CD4-positive, alpha-beta T cell treated with Interleukin-6 at 100 ng/mL for 8 hours (primary cell): ENCODE results near the gene CCDC91.
"Not testable (repeated sequence)": the region's sequence is repeated elsewhere in the genome, so short reads cannot be mapped to it uniquely, and the experiment has no call there.

ENCODE experiments used
- DNase-seq: peaks from one replicate; pipeline ENCODE4 v3.0.0-alpha.2; 2020; ENCODE audit warnings: mixed read lengths, low spot score

CCDC91 gene

GRCh38 chr12:28290262-28290661, 100.0 kb downstream of the CCDC91 start:
- DNase-seq = no peak

DNA sequence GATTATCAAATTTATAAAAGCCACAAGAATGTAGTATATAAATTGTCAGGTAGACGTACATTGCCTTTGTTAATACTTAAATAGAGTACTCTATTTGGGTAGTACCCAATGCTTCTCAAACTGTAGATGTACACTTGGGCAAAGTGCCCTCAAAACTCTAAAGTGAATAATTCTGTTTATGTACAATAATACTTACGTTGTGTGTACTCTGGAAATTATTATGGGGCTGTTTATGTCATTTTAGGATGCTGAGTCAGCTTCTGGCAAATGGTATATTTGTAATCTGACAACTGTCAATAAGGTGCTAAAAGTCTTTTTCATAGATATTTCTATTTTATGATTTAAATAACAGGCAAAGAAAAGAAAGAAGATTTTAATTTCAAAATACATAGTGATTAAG, 102.4 kb downstream of the CCDC91 start:
- no peak for DNase-seq

DNA sequence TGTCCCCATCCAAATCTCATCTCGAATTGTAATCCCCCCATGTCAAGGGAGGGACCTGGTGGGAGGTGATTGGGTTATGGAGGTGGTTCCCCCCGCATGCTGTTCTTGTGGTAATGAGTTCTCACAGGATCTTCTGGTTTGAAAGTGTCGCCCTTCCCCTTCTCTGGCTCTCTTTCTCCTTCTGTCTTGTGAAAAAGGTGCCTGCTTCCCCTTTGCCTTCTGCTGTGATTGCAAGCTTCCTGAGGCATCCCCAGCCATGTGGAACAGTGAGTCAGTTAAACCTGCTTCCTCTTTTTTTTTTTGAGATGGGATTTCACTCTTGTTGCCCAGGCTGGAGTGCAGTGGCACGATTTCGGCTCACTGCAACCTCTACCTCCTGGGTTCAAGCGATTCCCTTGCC, 104.0 kb downstream of the CCDC91 start:
- no peak for DNase-seq

DNA sequence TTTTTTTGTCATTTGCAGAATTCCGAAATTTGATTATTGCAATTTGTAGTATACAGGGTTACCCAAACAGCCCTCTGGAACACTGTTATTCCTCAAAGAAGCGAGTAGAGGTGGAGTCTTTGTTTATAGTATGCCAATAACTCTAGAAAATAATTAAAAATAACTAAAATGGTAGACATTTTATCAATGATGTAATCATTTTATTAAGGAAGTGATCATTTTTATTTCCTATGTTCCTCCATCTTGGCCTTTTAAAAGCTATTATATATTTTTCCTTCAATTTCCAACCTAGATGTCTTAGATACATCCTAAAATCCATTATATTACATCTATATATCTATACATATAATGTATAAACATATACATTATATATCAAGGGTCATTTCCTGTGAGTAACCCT, 106.0 kb downstream of the CCDC91 start:
- no peak for DNase-seq

- DNase-seq = no peak
These were observed 112.9 kb downstream of the CCDC91 start for GRCh38 chr12:28303192-28303591.

GRCh38 chr12:28306535-28306934, 116.3 kb downstream of the CCDC91 start:
- no peak for DNase-seq

- no peak for DNase-seq
These were observed 118.6 kb downstream of the CCDC91 start for GRCh38 chr12:28308891-28309290.

DNA sequence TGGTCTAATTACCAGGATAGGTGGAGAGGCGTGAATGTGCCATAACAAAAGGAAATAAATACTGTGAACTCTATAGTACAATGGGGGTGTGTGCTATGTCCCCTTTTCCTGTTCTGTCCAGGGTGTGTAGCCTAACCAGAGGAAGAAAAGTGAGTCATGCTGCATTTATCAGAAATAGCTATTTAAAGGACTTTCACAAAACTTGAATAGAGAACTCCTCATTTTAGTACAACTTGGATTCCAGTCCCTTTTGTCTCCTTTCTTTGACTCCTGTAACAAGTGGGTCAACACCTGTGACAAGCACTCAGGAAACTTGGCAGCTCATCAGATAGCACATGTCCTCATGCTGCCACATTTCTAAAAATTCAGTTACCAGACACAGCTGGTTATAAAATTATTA, 123.4 kb downstream of the CCDC91 start:
- no peak for DNase-seq

DNA sequence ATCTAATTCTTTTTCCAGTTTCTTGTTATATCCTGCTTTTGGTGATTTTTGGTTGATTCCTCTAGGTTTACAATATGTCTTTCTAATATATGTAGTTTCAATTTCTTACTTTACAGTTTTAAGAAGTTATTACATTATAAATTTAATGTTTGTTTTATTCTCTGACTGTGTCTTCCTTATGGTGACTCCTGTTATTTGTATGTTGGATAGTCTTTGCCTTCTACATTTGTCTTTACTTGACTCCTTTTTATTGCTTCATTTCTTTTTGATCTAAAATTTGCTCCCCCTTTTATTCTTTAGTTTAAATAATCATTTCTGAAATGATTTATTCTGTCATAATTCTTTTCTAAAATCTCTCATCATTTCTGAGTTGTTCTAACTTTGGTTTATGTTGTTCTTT, 125.8 kb downstream of the CCDC91 start:
- no peak for DNase-seq

GRCh38 chr12:28318273-28318672, 128.0 kb downstream of the CCDC91 start:
- no peak for DNase-seq

DNA sequence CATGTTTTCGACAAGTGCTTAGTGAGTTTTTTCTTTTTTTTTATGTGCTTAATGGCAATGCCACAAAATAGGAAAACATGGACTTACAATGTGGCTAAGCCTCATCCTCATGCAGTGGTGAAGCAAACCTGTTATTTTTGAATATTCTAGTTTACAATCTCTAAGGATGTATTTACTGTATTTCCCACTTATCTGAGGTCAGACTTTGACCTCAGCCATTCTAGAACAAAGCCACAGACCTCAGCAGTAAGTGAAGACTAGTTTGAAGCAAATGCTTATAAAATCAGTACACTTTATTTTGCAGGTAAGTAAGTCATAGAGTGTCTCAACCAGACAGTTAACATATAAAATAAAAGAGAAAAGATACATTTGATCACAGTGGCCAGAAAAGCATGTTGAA, 130.1 kb downstream of the CCDC91 start:
- no peak for DNase-seq

- no peak for DNase-seq
These were observed 137.5 kb downstream of the CCDC91 start for GRCh38 chr12:28327722-28328121.

GRCh38 chr12:28328967-28329366, 138.7 kb downstream of the CCDC91 start:
- no peak for DNase-seq

DNA sequence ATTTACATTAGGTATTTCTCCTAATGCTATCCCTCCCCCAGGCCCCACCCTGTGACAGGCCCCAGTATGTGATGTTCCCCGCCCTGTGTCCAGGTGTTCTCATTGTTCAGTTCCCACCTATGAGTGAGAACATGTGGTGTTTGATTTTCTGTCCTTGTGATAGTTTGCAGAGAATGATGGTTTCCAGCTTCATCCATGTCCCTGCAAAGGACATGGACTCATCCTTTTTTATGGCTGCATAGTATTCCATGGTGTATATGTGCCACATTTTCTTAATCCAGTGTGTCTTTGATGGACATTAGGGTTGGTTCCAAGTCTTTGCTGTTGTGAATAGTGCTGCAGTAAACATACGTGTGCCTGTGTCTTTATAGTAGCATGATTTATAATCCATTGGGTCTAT, 139.5 kb downstream of the CCDC91 start:
- DNase-seq = not testable (repeated sequence)

GRCh38 chr12:28330232-28330631, 140.0 kb downstream of the CCDC91 start:
- not testable (repeated sequence) for DNase-seq

DNA sequence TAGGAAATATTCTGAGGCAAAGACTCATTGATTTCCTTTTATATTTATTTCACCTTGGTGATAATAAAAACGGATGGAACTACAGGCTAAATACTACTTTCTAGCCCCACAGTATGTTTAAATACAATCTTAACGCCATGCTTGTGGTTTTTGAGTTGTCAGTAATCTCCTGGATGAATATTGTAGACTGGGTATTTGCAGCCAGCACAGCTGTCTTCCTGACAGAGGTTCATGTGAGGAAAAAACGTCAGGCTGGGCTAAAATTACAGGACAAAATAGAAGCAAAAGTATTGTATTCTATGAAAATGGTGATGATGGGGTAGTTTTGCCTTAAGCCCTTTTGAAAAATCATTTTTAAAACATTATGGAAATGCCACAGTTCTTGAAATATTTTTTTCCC, 140.9 kb downstream of the CCDC91 start:
- no peak for DNase-seq

DNA sequence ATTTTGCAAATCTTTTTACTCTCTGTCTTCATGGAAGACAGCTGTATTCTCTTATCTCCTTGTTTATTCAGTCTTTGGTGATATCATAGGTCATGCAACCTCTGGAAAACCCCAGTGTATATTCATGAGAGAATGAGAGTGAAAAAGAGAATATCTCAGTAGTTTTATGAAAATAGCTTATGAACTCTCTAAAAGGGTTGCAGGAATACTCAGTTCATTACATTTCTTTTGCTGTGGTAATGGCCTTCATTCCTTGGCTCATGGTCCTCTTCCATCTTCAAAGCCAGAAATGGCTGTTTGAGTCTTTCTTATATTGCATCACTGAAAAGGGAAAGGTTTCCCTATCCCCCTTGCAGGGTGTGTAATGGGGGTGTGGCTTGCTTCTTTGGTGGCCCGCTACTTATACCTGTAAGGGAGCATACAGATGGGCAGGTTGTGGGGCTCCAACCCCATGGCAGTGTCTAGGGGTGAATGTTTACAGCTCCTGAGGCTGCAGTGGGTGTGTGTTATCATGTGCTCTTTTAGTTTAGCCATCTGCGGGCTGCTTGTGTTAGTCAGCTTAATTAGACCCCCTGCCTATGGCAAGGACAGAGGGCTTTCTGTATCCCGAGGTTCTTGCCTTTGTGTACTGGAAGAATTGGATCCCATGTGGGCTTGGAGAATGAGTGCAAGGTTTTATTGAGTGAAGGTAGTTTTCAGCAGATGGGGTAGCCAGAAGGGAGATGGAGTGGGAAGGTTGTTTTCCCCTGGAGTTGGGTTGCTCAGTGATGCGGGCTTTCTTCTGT, 150.2 kb downstream of the CCDC91 start:
- DNase-seq = no peak

DNA sequence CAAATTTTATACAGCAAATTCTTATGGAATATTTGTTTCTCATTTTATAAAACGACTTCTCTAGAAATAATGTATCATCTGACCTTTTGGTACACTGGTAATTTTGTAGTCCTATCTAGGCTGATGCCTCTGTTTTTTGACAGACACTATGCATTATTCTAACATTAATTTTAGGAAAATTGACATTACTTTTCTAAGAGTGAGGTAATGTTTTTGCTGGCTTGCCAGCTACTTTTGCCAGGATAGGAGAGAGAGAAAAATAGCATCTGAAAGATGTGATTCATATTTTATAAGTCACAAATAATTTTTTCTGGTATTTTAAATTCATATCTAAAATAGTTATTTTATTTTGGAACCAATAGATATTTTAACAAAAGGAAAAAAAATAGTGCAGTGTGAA, 153.5 kb downstream of the CCDC91 start:
- DNase-seq = no peak

DNA sequence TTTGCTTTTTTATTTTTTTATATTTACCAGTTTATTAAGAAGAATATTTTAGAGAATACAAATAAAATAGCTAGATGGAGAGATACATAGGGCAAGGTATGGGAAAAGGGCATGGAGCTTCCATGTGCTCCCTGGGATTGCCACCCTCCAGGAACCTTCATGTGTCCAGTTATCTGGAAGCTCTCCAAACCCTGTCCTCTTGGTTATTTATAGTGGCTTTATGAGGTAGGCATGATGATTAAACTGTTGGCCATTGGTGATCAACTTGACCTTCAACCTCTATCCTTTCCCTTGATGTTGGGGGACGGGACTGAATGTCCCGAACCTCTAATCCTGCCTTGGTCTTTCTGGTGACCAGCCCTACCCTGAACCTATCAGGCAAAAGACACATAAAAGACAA, 156.3 kb downstream of the CCDC91 start:
- no peak for DNase-seq

DNA sequence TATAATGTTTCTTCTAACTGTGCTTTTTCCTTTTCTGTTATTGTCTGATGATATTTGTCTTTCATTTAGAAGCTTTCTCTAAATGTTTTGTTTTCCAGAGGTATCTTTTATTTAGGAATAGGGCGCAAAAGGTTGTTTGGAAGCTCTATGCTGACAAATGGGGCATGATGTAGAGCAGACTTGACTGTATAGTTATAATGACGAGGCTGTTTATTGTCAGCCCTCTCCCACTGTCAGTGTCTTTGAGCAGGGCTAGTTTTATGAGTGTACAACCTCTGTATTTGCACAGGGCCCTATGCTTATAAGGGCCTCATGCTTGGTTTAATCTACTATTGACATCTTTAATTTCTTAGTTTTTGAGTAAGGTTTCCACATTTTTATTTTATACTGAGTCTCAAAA, 158.9 kb downstream of the CCDC91 start:
- DNase-seq = no peak

GRCh38 chr12:28350502-28350901, 160.2 kb downstream of the CCDC91 start:
- DNase-seq = no peak

GRCh38 chr12:28351414-28351813, 161.2 kb downstream of the CCDC91 start:
- DNase-seq = no peak

- DNase-seq = no peak
These were observed 164.9 kb downstream of the CCDC91 start for GRCh38 chr12:28355161-28355560.

GRCh38 chr12:28360253-28360652, 170.0 kb downstream of the CCDC91 start:
- no peak for DNase-seq
